ENCODE measurements around the gene ATP2A1. TPM values are rescaled to one million over a fixed set of nuclear protein-coding genes. Genes with fewer than 3 reads are reported as not detected.

Gene ATP2A1
- total and polyA plus RNA-seq, 4 donors: 0.34 to 0.92 (median 0.44) TPM

DNA sequence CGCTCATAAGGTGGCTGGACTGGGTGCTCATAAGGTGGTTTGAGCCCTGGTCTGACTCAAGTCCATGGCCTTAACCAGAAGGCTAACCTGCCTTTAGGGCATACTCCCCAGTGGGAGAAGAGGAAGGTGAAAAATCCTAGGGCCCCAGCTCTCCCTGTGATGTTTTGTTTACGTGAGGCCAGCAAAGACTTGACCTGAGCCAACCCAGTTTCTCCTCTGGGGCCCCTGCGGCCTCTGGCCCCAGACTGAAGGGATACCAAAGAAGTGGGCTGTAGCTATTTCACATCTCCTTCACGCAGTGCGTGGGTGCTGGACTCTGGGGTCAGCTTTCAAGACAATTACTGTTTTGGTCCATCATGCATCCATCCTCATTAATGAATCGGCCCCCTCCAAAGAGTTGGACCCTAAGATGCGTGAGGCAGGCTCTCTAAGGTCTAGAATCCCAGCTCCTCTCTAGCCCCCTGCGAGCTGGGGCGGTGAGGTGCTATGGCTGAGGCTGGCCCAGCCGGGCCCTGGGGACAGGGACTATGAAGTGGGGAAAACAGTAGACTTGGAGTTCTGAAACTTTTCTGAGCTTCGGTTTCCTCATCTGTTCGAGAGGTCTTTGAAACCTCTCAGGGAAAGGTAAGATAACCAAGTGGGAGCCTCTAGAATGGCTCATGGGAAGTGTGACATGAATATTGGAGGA, 13.1 kb upstream of the ATP2A1 start:
- Histone ChIP-seq H3K27ac (ENCODE audit: low read depth in 1 of 2, low read length in 1 of 2) (no peak overlapping the region), H3K9ac (ENCODE audit: insufficient read depth in 1 of 2, low read length in 2 of 2) (peak overlapping the region in 1 of 2 donors; percentile 53), H3K27me3 (ENCODE audit: control insufficient read depth in 3 of 3, insufficient read depth in 3 of 3, low read length in 2 of 3) (no peaks in the 10 kb centered on the region), H3K4me1 (ENCODE audit: control insufficient read depth in 5 of 5, insufficient read depth in 5 of 5, low read length in 5 of 5) (peaks cover 6 to 12% (median 7%) of the 10 kb centered on the region in 5 donors), H3K36me3 (ENCODE audit: control insufficient read depth in 4 of 4, insufficient read depth in 4 of 4, low read length in 4 of 4) (peaks cover 0 to 27% (median 12%) of the 10 kb centered on the region in 4 donors), H3K9me3 (ENCODE audit: control insufficient read depth in 4 of 4, insufficient read depth in 3 of 4, low read length in 3 of 4) (no peaks in the 10 kb centered on the region), H3K4me3 (no peak overlapping the region)
- TF ChIP-seq, protein P1, sequence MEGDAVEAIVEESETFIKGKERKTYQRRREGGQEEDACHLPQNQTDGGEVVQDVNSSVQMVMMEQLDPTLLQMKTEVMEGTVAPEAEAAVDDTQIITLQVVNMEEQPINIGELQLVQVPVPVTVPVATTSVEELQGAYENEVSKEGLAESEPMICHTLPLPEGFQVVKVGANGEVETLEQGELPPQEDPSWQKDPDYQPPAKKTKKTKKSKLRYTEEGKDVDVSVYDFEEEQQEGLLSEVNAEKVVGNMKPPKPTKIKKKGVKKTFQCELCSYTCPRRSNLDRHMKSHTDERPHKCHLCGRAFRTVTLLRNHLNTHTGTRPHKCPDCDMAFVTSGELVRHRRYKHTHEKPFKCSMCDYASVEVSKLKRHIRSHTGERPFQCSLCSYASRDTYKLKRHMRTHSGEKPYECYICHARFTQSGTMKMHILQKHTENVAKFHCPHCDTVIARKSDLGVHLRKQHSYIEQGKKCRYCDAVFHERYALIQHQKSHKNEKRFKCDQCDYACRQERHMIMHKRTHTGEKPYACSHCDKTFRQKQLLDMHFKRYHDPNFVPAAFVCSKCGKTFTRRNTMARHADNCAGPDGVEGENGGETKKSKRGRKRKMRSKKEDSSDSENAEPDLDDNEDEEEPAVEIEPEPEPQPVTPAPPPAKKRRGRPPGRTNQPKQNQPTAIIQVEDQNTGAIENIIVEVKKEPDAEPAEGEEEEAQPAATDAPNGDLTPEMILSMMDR (IDR thresholded peaks at IDR 0.05; ENCODE audit: control extremely low read depth, extremely low read depth): no peak
- no peak for ATAC-seq (ENCODE audit: insufficient read depth, low FRiP score)
- WGBS, 2 donors: 87 to 89% methylated on average over 12 of the region's 12 CpGs
- DNase-seq: no peak

DNA sequence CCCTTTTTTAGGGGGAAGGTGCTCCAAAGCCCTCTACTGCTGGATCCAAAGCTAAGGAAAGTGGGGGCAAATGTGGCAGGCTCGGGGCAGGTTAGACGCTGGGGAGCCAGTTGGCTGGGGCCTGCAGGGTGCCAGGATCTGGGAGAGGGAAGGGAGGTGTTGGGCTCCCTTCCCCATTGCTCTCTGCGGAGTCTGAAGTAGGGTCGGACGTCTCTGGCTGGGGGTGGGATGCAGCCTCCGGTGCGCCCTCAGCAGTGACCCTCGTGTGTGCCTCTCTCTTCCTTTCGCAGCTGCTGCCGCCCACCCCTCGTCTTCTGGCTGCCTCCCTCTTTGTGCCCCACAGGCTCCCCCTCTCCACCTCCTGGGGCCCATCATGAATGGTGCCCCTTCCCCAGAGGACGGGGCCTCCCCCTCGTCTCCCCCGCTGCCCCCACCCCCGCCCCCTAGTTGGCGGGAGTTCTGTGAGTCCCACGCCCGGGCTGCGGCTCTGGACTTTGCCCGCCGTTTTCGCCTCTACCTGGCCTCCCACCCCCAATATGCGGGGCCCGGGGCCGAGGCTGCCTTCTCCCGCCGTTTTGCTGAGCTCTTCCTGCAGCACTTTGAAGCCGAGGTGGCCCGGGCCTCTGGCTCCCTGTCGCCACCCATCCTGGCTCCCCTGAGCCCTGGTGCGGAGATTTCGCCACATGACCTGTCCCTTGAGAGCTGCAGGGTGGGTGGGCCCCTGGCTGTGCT, 12.4 kb upstream of the ATP2A1 start:
- H3K36me3 ChIP-seq (ENCODE audit: control insufficient read depth in 4 of 4, insufficient read depth in 4 of 4, low read length in 4 of 4): peaks cover 4 to 32% (median 17%) of the 10 kb centered on the region in 4 donors
- ATAC-seq (ENCODE audit: insufficient read depth, low FRiP score): no peak
- TF ChIP-seq, protein P1 (IDR thresholded peaks at IDR 0.05; ENCODE audit: control extremely low read depth, extremely low read depth): no peak
- no peaks in the 10 kb centered on the region for H3K27me3 ChIP-seq (ENCODE audit: control insufficient read depth in 3 of 3, insufficient read depth in 3 of 3, low read length in 2 of 3)
- H3K4me1 ChIP-seq (ENCODE audit: control insufficient read depth in 5 of 5, insufficient read depth in 5 of 5, low read length in 5 of 5): peaks cover 6 to 12% (median 7%) of the 10 kb centered on the region in 5 donors
- no peak overlapping the region for H3K27ac ChIP-seq (ENCODE audit: low read depth in 1 of 2, low read length in 1 of 2)
- no peak overlapping the region for H3K4me3 ChIP-seq
- no peak for DNase-seq
- no peak overlapping the region for H3K9ac ChIP-seq (ENCODE audit: insufficient read depth in 1 of 2, low read length in 2 of 2)
- H3K9me3 ChIP-seq (ENCODE audit: control insufficient read depth in 4 of 4, insufficient read depth in 3 of 4, low read length in 3 of 4): no peaks in the 10 kb centered on the region
- WGBS, 2 donors: 79% methylated on average over 21 to 31 of the region's 32 CpGs

DNA sequence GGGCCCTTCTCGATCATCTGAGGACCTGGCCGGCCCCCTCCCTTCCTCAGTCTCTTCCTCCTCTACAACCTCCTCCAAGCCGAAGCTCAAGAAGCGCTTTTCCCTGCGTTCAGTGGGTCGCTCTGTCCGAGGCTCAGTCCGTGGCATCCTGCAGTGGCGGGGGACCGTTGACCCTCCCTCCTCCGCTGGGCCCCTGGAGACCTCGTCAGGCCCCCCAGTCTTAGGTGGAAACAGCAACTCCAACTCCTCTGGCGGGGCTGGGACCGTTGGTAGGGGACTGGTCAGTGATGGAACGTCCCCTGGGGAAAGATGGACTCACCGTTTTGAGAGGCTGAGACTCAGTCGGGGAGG, 11.9 kb upstream of the ATP2A1 start:
- Histone ChIP-seq H3K4me1 (ENCODE audit: control insufficient read depth in 5 of 5, insufficient read depth in 5 of 5, low read length in 5 of 5) (peaks cover 6 to 12% (median 7%) of the 10 kb centered on the region in 5 donors), H3K9ac (ENCODE audit: insufficient read depth in 1 of 2, low read length in 2 of 2) (no peak overlapping the region), H3K9me3 (ENCODE audit: control insufficient read depth in 4 of 4, insufficient read depth in 3 of 4, low read length in 3 of 4) (no peaks in the 10 kb centered on the region), H3K27me3 (ENCODE audit: control insufficient read depth in 3 of 3, insufficient read depth in 3 of 3, low read length in 2 of 3) (no peaks in the 10 kb centered on the region), H3K4me3 (no peak overlapping the region), H3K36me3 (ENCODE audit: control insufficient read depth in 4 of 4, insufficient read depth in 4 of 4, low read length in 4 of 4) (peaks cover 4 to 36% (median 21%) of the 10 kb centered on the region in 4 donors), H3K27ac (ENCODE audit: low read depth in 1 of 2, low read length in 1 of 2) (no peak overlapping the region)
- ATAC-seq (ENCODE audit: insufficient read depth, low FRiP score): no peak
- TF ChIP-seq, protein P1 (IDR thresholded peaks at IDR 0.05; ENCODE audit: control extremely low read depth, extremely low read depth): no peak
- WGBS, 2 donors: 86 to 92% methylated on average over 17 of the region's 17 CpGs
- no peak for DNase-seq
